Neural cell (in vitro differentiated cells): ENCODE data around the gene SPINK9. TPM values are rescaled to one million over a fixed set of nuclear protein-coding genes. Genes with fewer than 3 reads are reported as not detected.

Experiments used
- H2AFZ ChIP-seq: fragments of 200-600, 300-800 bp; sonication (generic), shearing (Covaris generic); 2 replicates; pipeline ENCODE4 v1.6.0; 2014; ENCODE audit warnings: low read depth, mild to moderate bottlenecking, antibody characterized with exemption, low read length, moderate library complexity
- H3F3A ChIP-seq: fragments of 200-600 bp; shearing (Covaris generic); 2 replicates; pipeline ENCODE4 v1.6.1; 2016; ENCODE audit warnings: mild to moderate bottlenecking, moderate library complexity, mixed read lengths, antibody characterized with exemption, low read length; ENCODE audit not compliant: insufficient read depth, poor library complexity, severe bottlenecking
- H3K27ac ChIP-seq: fragments of 200-600, 300-800 bp; sonication (generic), shearing (Covaris generic); 2 replicates; pipeline ENCODE4 v1.5.1; 2014; ENCODE audit warnings: mild to moderate bottlenecking, low read length, moderate library complexity
- H3K27me3 ChIP-seq: fragments of 300-800, 200-600 bp; sonication (generic), shearing (Covaris generic); 2 replicates; pipeline ENCODE4 v1.6.0; 2014; ENCODE audit warnings: mild to moderate bottlenecking, low read depth, low read length, moderate library complexity; ENCODE audit not compliant: insufficient read depth
- H3K36me3 ChIP-seq: fragments of 300-800, 200-600 bp; sonication (generic), shearing (Covaris generic); 2 replicates; pipeline ENCODE4 v1.5.1; 2014; ENCODE audit warnings: mild to moderate bottlenecking, antibody characterized with exemption, low read length, moderate library complexity; ENCODE audit not compliant: insufficient read depth
- H3K4me2 ChIP-seq: fragments of 300-800, 200-600 bp; sonication (generic), shearing (Covaris generic); 2 replicates; pipeline ENCODE4 v1.6.0; 2014; ENCODE audit warnings: mild to moderate bottlenecking, low read length
- H3K4me3 ChIP-seq: fragments of 300-800, 200-600 bp; sonication (generic), shearing (Covaris generic); 2 replicates; pipeline ENCODE4 v1.5.1; 2014; ENCODE audit warnings: mild to moderate bottlenecking, low read length, moderate library complexity
- H3K79me2 ChIP-seq: fragments of 200-600 bp; shearing (Covaris generic); replicated peaks from 2 replicates; pipeline ENCODE4 v1.6.0; 2014; ENCODE audit warnings: mild to moderate bottlenecking, low read length, moderate library complexity; ENCODE audit not compliant: insufficient read depth
- H3K9ac ChIP-seq: fragments of 300-800, 200-600 bp; sonication (generic), shearing (Covaris generic); 2 replicates; pipeline ENCODE4 v1.6.1; 2016; ENCODE audit warnings: mild to moderate bottlenecking, low read length, mixed read lengths
- H3K9me2 ChIP-seq: fragments of 200-600 bp; shearing (Covaris generic); 2 replicates; pipeline ENCODE4 v1.6.1; 2016; ENCODE audit warnings: mild to moderate bottlenecking, low read length, mixed read lengths; ENCODE audit not compliant: insufficient read depth
- H3K9me3 ChIP-seq: fragments of 200-600, 300-800 bp; sonication (generic), shearing (Covaris generic); 2 replicates; pipeline ENCODE4 v1.6.1; 2016; ENCODE audit warnings: mild to moderate bottlenecking, mixed run types, low read length, moderate library complexity, mixed read lengths
- H4K20me1 ChIP-seq: fragments of 200-600 bp; shearing (Covaris generic); 2 replicates; pipeline ENCODE4 v1.6.1; 2016; ENCODE audit warnings: mild to moderate bottlenecking, mixed run types; ENCODE audit not compliant: insufficient read depth
- CTCF ChIP-seq: fragments of 450-650 bp; IDR thresholded peaks from 2 replicates; pipeline ENCODE4 v1.5.1; 2014; ENCODE audit warnings: antibody characterized with exemption, mild to moderate bottlenecking, moderate library complexity; ENCODE audit not compliant: poor library complexity, severe bottlenecking
- EP300 ChIP-seq: fragments of 450-650 bp; conservative IDR thresholded peaks from 2 replicates; pipeline ENCODE4 v1.6.1; 2014; ENCODE audit warnings: antibody characterized with exemption, mild to moderate bottlenecking, moderate library complexity; ENCODE audit not compliant: poor library complexity, severe bottlenecking
- EZH2 ChIP-seq: fragments of 200-600, 300-800 bp; shearing (Covaris generic), sonication (generic); IDR thresholded peaks from 2 replicates; pipeline ENCODE4 v1.6.1; 2014; ENCODE audit warnings: antibody characterized with exemption, low read length, borderline replicate concordance, mild to moderate bottlenecking; ENCODE audit not compliant: insufficient read depth, poor library complexity, severe bottlenecking
- MXI1 ChIP-seq: fragments of 450-650 bp; conservative IDR thresholded peaks from 2 replicates; pipeline ENCODE4 v1.6.1; 2014; ENCODE audit warnings: antibody characterized with exemption, mild to moderate bottlenecking; ENCODE audit not compliant: poor library complexity, severe bottlenecking
- POLR2AphosphoS5 ChIP-seq: IDR thresholded peaks from 2 replicates; pipeline ENCODE4 v1.6.1; 2012
- RAD21 ChIP-seq: fragments of 450-650 bp; conservative IDR thresholded peaks from 2 replicates; pipeline ENCODE4 v1.6.1; 2014; ENCODE audit warnings: antibody characterized with exemption, mild to moderate bottlenecking, moderate library complexity
- SMC3 ChIP-seq: fragments of 450-650 bp; conservative IDR thresholded peaks from 2 replicates; pipeline ENCODE4 v1.6.1; 2014; ENCODE audit warnings: antibody characterized with exemption, mild to moderate bottlenecking, moderate library complexity; ENCODE audit not compliant: poor library complexity
- TAF1 ChIP-seq: IDR thresholded peaks from 2 replicates; pipeline ENCODE4 v1.6.1; 2012; ENCODE audit warnings: low read depth
- polyA minus RNA-seq: library from RNA; depleted of rRNA, polyadenylated mRNA; stranded (reverse); fragments of >200 nt; gene quantifications from 2 replicates; pipeline ENCODE4 v1.2.3, GENCODE V29; 2014
- polyA plus RNA-seq: library from polyadenylated mRNA; depleted of rRNA; stranded (reverse); fragments of >200 nt; gene quantifications from 2 replicates; pipeline ENCODE4 v1.2.3, GENCODE V29; 2014
- TF ChIP-seq, protein P1 (sequence below): IDR thresholded peaks from 2 replicates; pipeline ENCODE4 v1.6.1; 2012; ENCODE audit warnings: borderline replicate concordance

Gene SPINK9, protein sequence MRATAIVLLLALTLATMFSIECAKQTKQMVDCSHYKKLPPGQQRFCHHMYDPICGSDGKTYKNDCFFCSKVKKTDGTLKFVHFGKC
- not detected in 2 replicates for polyA plus RNA-seq
- not detected in 2 replicates for polyA minus RNA-seq

GRCh38 chr5:148335259-148335658, at the start of gene SPINK9:
TSS of gene SPINK9 (plus strand) at chr5:148335559. CDS start at chr5:148335614, 55 bp downstream.
- Histone ChIP-seq H3K27ac (no peak within 1 kb of the TSS), H3K9me2 (no peaks in the 10 kb centered on the region), H3K9ac (no peak within 1 kb of the TSS), H3K4me2 (no peak within 1 kb of the TSS), H3K79me2 (no peaks in the 10 kb centered on the region), H3K27me3 (no peaks in the 10 kb centered on the region), H4K20me1 (no peaks in the 10 kb centered on the region), H3K36me3 (no peaks in the 10 kb centered on the region), H3F3A (no peaks in the 10 kb centered on the region), H2AFZ (no peak within 1 kb of the TSS), H3K9me3 (no peaks in the 10 kb centered on the region), H3K4me3 (no peak within 1 kb of the TSS)
- TF ChIP-seq POLR2AphosphoS5 (no peak), RAD21 (no peak), MXI1 (no peak), SMC3 (no peak), TAF1 (no peak), EP300 (no peak), EZH2 (no peak), CTCF (no peak)
- TF ChIP-seq, protein P1, sequence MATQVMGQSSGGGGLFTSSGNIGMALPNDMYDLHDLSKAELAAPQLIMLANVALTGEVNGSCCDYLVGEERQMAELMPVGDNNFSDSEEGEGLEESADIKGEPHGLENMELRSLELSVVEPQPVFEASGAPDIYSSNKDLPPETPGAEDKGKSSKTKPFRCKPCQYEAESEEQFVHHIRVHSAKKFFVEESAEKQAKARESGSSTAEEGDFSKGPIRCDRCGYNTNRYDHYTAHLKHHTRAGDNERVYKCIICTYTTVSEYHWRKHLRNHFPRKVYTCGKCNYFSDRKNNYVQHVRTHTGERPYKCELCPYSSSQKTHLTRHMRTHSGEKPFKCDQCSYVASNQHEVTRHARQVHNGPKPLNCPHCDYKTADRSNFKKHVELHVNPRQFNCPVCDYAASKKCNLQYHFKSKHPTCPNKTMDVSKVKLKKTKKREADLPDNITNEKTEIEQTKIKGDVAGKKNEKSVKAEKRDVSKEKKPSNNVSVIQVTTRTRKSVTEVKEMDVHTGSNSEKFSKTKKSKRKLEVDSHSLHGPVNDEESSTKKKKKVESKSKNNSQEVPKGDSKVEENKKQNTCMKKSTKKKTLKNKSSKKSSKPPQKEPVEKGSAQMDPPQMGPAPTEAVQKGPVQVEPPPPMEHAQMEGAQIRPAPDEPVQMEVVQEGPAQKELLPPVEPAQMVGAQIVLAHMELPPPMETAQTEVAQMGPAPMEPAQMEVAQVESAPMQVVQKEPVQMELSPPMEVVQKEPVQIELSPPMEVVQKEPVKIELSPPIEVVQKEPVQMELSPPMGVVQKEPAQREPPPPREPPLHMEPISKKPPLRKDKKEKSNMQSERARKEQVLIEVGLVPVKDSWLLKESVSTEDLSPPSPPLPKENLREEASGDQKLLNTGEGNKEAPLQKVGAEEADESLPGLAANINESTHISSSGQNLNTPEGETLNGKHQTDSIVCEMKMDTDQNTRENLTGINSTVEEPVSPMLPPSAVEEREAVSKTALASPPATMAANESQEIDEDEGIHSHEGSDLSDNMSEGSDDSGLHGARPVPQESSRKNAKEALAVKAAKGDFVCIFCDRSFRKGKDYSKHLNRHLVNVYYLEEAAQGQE, result no peak

DNA sequence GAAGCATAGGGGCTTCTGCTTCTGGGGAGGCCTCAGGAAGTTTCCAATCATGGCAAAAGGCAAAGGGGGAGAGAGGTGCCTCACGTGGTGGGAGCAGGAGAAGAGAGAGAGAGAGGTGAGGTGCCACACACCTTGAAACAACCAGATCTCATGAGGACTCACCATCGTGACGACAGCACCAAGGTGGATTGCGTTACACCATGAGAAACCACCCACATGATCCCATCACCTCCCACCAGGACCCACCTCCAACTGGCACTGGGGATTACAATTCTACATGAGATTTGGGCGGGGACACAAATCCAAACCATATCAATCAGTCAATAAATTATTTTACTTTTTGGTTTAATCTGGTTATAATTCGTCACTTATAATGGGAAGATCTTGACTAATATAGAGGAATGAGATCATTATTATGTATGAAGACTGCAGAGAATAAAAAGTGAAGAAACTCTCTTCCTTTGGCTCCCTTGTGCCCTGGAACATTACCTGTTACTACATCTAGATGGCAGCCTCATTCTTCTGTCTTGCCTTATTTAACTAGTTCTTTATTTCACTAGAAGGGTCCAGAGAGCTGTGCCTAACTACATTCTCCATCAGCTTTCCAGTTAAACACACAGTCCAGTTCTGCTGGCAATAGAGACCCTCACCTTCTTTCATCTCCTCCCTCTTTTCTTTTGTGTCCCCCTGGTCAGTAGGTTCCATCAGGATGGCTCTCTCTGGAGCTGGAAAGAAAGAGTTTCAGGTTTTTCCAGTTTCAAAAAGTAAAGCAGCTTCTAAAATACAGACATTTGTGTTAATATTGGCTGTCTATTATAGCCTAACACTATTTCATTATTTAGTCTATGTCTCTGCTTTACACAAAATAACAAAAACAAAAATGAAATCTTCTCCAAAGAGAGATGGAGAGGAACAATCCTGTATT, 44.8 kb upstream of the SPINK9 start:
- Histone ChIP-seq H3K9me2 (no peaks in the 10 kb centered on the region), H3K4me2 (no peak overlapping the region), H3F3A (no peaks in the 10 kb centered on the region), H3K27ac (no peak overlapping the region), H3K36me3 (no peaks in the 10 kb centered on the region), H3K9me3 (no peaks in the 10 kb centered on the region), H4K20me1 (no peaks in the 10 kb centered on the region), H3K79me2 (no peaks in the 10 kb centered on the region), H3K9ac (no peak overlapping the region), H2AFZ (no peak overlapping the region), H3K4me3 (no peak overlapping the region), H3K27me3 (no peaks in the 10 kb centered on the region)
- no peak for TF ChIP-seq EZH2
- no peak for TF ChIP-seq EP300
- TF ChIP-seq RAD21, result peak; percentile 77
- no peak for TF ChIP-seq TAF1
- TF ChIP-seq, protein P1, result no peak
- no peak for TF ChIP-seq POLR2AphosphoS5
- peak; percentile 76 for TF ChIP-seq SMC3
- TF ChIP-seq MXI1, result no peak
- peak; percentile 72 for TF ChIP-seq CTCF
